Dermis microvascular lymphatic vessel endothelial cell (primary cell): ENCODE data around the gene ITPR1. TPM values are rescaled to one million over a fixed set of nuclear protein-coding genes. Genes with fewer than 3 reads are reported as not detected.
A peak's percentile ranks its signal among the peaks of the same experiment; 100 is the strongest.

Source experiments
- DNase-seq, 2 donors: peaks; one replicate each; pipeline versions ENCODE4 v3.0.0 to v3.0.0-alpha.2; 2010; ENCODE audit warnings: low read depth in 2 of 2
- total RNA-seq: library from RNA; depleted of rRNA; stranded (reverse); fragments of >200 nt; gene quantifications from 2 replicates; pipeline ENCODE4 v1.2.1, GENCODE V29; 2014

The ITPR1 gene
- total RNA-seq, 1 donor from 2014 or later, result 21.6 TPM

DNA sequence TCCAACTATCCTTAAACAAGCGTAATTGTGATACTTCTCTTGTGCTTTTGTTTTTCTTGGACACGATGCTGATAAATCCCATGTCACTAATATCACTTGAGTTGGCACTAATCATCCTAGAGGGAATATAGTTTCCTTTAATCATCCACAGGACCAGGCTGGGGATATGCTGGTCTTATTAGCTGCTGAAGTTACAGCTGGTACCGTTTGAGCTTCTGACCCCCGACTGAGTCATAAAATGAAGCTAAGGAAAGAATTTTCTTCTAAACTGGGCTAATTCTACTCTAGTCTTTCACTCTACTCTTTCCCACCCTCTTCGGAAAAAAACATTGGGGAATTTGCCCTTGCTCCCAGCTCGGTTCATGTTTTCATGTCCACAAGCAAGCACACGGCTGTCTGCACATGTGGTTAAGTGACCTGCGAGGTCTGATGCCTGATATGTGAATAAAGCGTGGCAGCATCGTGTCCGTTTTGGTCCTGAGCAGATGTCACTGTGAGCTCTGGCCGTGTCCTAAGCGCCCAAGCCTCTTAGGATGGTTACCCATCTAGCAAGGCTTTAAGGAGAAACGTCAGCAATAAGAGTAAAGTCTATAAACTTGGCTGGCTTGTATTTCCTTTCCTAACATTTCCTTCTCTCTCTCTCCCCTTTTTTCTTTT lies 223.7 kb downstream of the ITPR1 start:
- DNase-seq, result no peak

GRCh38 chr3:4717363-4717740 lies 224.2 kb downstream of the ITPR1 start:
- no peak for DNase-seq

- DNase-seq, result no peak
Observed at GRCh38 chr3:4718179-4718736, 225.1 kb downstream of the ITPR1 start.

GRCh38 chr3:4719046-4719501 lies 225.9 kb downstream of the ITPR1 start:
- no peak for DNase-seq

DNA sequence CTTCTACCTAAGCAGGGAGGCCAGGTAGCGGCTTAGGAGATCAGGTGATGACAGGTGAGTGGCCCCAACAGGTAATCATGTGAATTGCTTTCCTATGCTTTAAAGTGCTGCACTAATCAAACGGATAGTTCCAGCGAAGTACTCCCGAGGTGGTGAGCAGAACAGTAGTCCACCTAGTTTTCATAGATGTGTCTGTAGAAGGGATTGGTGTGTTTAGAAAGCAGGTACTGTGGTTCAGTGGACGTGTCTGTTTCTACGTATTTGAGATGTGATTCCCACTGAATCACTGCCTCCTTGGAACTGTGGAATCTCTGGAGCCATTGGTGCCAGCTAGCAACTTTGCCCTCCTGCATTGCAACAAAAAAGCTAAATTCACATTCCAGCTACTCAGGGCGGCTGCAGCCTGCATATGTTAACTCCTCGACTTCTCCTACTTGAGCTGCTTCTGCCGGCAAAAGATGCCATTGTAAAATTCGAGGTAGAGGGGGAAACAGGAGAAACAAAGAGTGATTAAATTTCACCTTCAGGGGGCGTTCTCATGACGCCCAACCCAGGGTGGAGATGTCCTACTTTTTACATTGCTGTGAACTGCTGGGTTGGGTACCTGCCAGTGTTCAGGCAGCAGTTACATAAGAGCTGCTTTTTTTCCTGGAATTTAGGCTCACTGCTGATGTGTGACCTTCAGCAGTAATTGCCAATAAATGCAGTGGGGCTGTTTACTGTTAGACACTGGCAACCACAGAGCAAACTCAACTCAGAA lies 227.3 kb downstream of the ITPR1 start:
- peak; percentile 79 to 88 for DNase-seq

DNA sequence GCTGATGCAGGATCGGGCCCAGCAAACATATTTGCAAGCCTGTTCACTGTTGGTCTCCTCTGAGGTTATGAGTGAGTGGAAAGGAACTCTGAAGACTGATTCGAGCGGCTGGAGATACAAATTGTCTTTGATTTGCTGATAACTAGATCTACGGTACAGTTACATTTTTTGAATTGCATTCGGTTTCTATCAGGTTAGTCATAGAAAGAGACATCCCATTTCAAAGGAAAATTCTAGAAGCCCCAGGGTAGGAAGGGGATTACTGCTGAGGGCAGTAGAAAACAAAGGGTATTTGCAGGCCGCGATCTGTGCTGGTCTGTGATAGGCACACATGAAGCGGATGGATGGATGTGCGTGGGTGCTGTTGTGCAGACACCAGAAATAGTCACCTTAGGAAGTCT lies 228.4 kb downstream of the ITPR1 start:
- no peak for DNase-seq

DNA sequence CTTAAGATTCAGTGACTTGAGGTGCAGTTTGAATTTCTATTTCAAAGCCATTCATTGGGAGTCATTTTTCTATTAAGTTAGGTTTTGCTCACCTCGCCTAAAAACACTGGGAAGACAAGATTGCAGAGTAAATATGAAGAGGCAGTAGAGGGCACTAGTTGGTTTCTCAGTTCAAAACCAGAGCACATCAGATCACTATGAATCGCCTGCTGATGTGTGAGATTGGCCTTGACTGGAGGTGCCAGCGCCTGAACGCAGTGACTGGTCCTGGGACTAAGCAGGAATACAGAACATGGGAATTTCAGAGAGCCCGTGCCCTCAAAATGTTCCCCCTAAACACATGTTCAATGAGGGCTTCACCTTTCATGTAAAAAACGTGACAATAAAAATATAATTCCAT lies 229.0 kb downstream of the ITPR1 start:
- DNase-seq, result peak; percentile 52 to 85

GRCh38 chr3:4724051-4724629 lies 231.0 kb downstream of the ITPR1 start:
- DNase-seq, result no peak

GRCh38 chr3:4726549-4726948 lies 233.4 kb downstream of the ITPR1 start:
- DNase-seq, result no peak

GRCh38 chr3:4729061-4729973 lies 236.2 kb downstream of the ITPR1 start:
- DNase-seq, result no peak

DNA sequence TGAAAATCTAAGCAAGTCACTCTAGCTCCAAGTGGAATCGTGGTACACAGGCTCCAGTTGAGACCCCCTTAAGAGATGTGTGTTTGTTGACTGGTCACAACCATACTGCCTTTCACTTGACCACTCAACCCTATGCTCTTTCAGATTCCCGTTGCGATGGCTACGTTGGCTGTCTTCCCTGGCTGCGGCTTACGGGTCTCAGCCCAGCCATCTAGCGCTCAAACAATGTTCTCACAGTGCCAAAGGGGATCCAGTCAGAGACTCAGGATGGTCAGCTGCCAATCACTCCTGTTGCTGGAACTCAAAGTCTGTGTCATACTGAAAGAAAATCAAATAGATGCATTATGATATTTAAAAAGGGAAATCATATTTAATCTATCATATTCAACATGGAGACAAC lies 237.6 kb downstream of the ITPR1 start:
- DNase-seq, result no peak

DNA sequence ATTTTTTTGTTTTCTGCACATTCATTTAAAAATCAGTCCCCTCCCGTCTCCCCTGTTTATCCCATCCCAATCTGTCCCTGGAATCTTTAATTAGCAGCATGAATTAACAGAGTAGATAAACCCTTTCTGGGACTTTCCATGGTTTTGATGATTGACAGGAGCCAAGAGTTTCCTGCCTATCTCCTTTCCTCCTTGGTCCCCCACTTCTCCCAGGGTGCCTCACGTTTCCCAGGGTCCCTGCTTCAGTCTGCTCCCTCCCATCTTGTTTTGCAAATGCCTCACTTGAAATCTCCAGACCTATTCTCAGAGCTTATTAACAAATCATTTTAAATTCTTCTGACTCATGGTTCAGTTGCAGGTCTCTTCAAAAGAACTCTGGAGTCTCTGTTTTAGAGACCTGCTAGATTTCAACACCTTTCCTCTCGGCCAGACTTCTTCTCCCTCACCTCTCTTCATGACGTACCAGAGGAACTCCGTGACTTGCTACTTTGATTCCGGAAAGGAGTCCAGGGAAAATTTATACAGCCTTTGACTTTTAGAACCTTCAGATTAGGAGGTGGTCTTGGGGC lies 238.5 kb downstream of the ITPR1 start:
- DNase-seq, result no peak

DNA sequence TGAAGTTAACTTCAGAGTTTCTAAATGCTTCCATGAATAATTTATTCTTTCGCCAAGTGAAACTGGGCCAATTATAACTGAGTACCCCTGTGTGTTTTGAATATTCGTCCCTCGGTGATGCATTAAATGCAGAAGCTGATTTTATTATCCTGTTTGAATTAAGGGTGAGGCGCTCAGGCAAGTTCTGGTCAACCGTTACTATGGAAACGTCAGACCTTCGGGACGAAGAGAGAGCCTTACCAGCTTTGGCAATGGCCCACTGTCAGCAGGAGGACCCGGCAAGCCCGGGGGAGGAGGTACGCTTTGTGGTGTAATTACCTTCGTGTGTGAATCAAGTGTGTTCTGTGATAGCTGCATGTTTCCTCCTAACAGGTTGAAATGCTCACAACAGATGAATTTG lies 239.8 kb downstream of the ITPR1 start:
- DNase-seq, result no peak

- no peak for DNase-seq
Observed at GRCh38 chr3:4734454-4734853, 241.3 kb downstream of the ITPR1 start.

DNA sequence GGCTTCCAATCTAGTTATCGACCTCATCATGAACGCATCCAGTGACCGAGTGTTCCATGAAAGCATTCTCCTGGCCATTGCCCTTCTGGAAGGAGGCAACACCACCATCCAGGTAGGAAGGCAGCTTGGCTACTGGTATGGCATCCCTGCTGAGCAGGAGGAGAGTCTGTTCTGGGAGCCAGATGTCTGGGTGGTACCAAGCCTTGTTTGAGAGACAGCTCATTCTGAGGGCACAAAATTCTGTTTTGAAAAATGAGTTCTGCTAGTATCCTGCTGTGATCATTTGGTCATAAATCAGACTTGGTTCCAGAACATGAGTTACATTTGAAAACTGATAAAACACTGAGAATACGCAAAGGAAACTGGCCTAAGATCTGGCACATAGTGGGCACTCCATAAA lies 242.1 kb downstream of the ITPR1 start:
- DNase-seq, result no peak

- DNase-seq, result peak in 1 of 2 donors; percentile 76
Observed at GRCh38 chr3:4736284-4736861, 243.2 kb downstream of the ITPR1 start.

GRCh38 chr3:4738737-4739274 lies 245.7 kb downstream of the ITPR1 start:
- DNase-seq, result no peak

DNA sequence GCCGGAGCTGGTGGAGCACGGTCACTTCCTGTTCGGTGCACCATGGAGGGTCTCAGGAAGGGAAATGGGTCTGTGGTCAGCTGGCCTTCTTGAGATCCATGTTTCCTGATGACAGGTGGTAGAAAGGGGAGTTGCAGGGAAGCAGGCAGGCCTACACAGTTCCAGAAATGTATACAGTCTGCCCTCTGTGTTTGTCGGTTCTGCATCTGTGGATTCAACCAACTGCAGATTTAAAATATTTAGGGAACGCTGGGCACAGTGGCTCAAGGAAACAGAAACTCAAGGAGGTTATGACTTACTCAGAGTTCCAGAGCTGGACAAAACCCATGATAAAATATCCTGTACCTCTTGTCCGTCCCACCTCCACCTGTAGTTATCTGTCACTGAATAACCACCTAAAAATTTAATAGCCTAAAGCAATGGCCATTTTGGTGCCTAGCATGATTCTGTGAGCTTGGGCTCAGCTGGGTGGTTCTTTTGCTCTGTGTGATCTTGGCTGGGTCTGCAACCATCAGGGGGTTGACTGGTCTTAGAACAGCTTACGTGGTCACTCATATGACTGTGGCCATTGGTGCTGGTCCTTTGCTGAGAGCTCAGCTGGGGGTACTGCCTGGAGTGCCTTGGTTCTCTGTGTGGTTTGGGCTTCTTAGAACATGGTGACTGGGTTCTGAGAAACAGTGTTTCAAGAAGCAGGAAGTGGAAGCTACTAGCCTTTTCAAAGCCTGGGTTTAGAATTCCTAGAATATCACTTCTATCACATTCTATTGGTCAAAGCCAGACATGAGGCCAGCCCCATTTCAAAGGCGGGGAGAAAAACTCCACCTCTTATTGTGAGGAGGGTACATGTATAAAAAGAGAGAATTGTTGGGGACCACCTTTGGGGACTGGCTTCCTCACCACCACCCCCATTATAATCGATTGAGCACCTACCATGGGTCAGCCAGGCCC lies 246.4 kb downstream of the ITPR1 start:
- DNase-seq, result no peak

DNA sequence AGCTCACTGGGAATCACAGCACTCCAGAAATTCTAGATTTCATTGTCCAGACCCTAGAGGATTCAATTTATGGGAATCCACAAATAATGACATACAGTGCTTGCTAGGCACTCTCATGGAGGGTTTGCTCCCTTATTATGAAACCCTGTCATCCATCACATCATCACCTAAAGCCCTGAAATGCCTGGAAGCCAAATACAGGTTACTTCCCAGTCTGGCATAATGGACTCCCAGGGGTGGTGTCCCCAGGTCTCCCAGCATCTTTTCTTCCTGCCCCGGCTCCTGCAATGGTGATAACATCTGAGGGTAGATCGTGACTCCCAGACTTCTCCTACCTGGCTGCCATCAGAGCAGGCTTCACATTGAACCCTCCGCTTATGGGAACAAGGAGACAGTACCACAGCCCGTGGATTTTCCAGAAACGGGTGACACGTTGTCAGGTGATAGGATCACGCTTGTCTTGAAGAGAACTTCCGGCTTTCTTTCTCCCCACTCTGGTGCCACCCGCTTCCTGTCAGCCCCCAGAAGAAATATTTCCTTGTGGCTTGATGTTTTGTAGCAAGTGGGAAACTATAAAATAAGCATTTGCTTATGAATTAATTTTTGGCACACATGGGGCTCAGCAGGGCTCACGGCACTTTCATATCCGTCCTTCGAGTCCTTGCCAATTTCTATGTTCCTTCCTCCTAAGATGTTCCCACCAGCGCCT lies 247.4 kb downstream of the ITPR1 start:
- DNase-seq, result peak in 1 of 2 donors; percentile 52
